Breast epithelium (tissue), 4 donors: Measurements from ENCODE around the gene PRSS8. TPM values are rescaled to one million over a fixed set of nuclear protein-coding genes. Genes with fewer than 3 reads are reported as not detected.
A peak's percentile ranks its signal among the peaks of the same experiment; 100 is the strongest.
"Not testable (repeated sequence)": the region's sequence is repeated elsewhere in the genome, so short reads cannot be mapped to it uniquely, and the experiment has no call there.

Experiments used
- DNase-seq, 2 donors: peaks; one replicate each; pipeline ENCODE4 v3.0.0-alpha.2; 2019; ENCODE audit warnings: low spot score in 2 of 2
- H3K27ac ChIP-seq, 2 donors: fragments of 200-600 bp; sonication (generic) in 1 of 2; one replicate each; pipeline ENCODE4 v1.5.1; 2016 to 2019; ENCODE audit warnings: mild to moderate bottlenecking in 1 of 2
- H3K27me3 ChIP-seq, 2 donors: fragments of 200-600 bp; sonication (generic) in 1 of 2; one replicate each; pipeline versions ENCODE4 v1.5.1 to v1.6.0; 2017 to 2019; ENCODE audit warnings: control low read depth in 1 of 2, mild to moderate bottlenecking in 1 of 2
- H3K36me3 ChIP-seq: fragments of 200-600 bp; one replicate; pipeline ENCODE4 v1.5.1; 2019
- H3K4me1 ChIP-seq, 2 donors: fragments of 200-600 bp; sonication (generic); one replicate each; pipeline ENCODE4 v1.5.1; 2016 to 2019; ENCODE audit warnings: control low read depth in 1 of 2
- H3K4me3 ChIP-seq, 3 donors: fragments of 200-600 bp; sonication (generic); 1 replicate in 2 of 3; 2 replicates in 1 of 3; pipeline ENCODE4 v1.5.1; 2016 to 2019; ENCODE audit warnings: mild to moderate bottlenecking in 3 of 3, moderate library complexity in 2 of 3
- H3K9me3 ChIP-seq, 2 donors: fragments of 200-600 bp; sonication (generic) in 1 of 2; one replicate each; pipeline ENCODE4 v1.5.1; 2016 to 2019; ENCODE audit warnings: control low read depth in 1 of 2
- POLR2A ChIP-seq: fragments of 450-650 bp; IDR thresholded peaks from one replicate; pipeline ENCODE4 v1.6.1; 2016; ENCODE audit warnings: antibody characterized with exemption, mild to moderate bottlenecking, moderate library complexity
- POLR2AphosphoS5 ChIP-seq, 3 donors: sonication (generic); formaldehyde crosslinking; IDR thresholded peaks; one replicate each; pipeline ENCODE4 v1.6.1; 2017; ENCODE audit warnings: antibody characterized with exemption in 3 of 3
- intact Hi-C: fragments of 100-400 bp; cut with DNase I; formaldehyde crosslinking; loops from one replicate; pipeline ENCODE4 v1.15.1; 2023; ENCODE audit warnings: low total_unique reads
- total RNA-seq, 3 donors: library from RNA; depleted of rRNA; stranded (reverse); fragments of >200 nt; gene quantifications; one replicate each; pipeline ENCODE4 v1.1.0, GENCODE V29; 2016
- TF ChIP-seq, protein P1 (sequence below), 3 donors: fragments of 450-650 bp; IDR thresholded peaks; one replicate each; pipeline ENCODE4 v1.5.1; 2016 to 2017; ENCODE audit warnings: antibody characterized with exemption in 3 of 3, mild to moderate bottlenecking in 3 of 3, moderate library complexity in 3 of 3

Gene PRSS8
- total RNA-seq, 3 donors from 2014 or later = 23.6 to 54.4 TPM; not detected in 1

DNA sequence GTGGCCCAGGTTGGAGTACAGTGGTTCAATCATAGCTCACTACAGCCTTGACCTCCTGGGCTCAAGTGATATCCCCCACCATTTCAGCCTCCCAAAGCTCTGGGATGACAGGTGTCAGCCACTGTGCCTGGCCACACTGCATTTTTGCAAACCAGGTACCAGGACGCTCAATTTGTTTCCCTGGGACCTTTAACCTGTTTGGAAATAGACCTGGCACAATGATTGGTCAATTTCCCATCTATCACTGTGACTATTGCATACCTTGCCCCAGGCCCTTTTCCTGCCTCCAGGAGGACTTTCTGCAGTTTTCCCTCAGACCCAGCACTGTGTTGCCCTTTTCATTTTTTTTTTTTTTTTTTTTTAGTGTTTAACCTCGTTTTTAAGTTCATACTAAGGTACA, 33.3 kb upstream of the PRSS8 start:
- H3K4me1 ChIP-seq = no peaks in the 10 kb centered on the region
- no peaks in the 10 kb centered on the region for H3K36me3 ChIP-seq
- H3K4me3 ChIP-seq = no peak overlapping the region
- no peak for DNase-seq
- TF ChIP-seq, protein P1, sequence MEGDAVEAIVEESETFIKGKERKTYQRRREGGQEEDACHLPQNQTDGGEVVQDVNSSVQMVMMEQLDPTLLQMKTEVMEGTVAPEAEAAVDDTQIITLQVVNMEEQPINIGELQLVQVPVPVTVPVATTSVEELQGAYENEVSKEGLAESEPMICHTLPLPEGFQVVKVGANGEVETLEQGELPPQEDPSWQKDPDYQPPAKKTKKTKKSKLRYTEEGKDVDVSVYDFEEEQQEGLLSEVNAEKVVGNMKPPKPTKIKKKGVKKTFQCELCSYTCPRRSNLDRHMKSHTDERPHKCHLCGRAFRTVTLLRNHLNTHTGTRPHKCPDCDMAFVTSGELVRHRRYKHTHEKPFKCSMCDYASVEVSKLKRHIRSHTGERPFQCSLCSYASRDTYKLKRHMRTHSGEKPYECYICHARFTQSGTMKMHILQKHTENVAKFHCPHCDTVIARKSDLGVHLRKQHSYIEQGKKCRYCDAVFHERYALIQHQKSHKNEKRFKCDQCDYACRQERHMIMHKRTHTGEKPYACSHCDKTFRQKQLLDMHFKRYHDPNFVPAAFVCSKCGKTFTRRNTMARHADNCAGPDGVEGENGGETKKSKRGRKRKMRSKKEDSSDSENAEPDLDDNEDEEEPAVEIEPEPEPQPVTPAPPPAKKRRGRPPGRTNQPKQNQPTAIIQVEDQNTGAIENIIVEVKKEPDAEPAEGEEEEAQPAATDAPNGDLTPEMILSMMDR (IDR thresholded peaks at IDR 0.05) = no peak
- TF ChIP-seq POLR2AphosphoS5 (IDR thresholded peaks at IDR 0.05) (no peak), POLR2A (no peak)
- intact Hi-C loops = no loop called here
- H3K27me3 ChIP-seq = no peaks in the 10 kb centered on the region
- no peaks in the 10 kb centered on the region for H3K9me3 ChIP-seq
- no peak overlapping the region for H3K27ac ChIP-seq

DNA sequence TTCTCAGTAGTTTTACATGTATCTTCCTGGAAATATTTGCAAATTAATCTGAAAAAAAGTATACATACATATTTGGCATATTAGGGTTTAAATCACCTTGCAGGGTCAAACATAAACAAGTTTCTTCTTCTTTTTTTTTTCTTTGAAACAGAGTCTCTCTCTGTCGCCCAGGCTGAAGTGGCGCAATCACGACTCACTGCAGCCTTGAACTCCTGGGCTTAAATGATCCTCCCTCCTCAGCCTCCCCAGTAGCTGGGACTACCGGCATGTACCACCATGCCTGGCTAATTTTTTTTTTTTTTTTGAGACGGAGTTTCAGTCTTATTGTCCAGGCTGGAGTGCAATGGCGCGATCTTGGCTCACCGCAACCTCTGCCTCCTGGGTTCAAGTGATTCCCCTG, 31.8 kb upstream of the PRSS8 start:
- H3K4me1 ChIP-seq = no peaks in the 10 kb centered on the region
- no peaks in the 10 kb centered on the region for H3K9me3 ChIP-seq
- TF ChIP-seq POLR2A (no peak), POLR2AphosphoS5 (IDR thresholded peaks at IDR 0.05) (no peak)
- TF ChIP-seq, protein P1 (IDR thresholded peaks at IDR 0.05) = no peak
- H3K36me3 ChIP-seq = no peaks in the 10 kb centered on the region
- H3K27ac ChIP-seq = no peak overlapping the region
- no peak overlapping the region for H3K4me3 ChIP-seq
- intact Hi-C loops = no loop called here
- DNase-seq = no peak
- H3K27me3 ChIP-seq = no peaks in the 10 kb centered on the region

DNA sequence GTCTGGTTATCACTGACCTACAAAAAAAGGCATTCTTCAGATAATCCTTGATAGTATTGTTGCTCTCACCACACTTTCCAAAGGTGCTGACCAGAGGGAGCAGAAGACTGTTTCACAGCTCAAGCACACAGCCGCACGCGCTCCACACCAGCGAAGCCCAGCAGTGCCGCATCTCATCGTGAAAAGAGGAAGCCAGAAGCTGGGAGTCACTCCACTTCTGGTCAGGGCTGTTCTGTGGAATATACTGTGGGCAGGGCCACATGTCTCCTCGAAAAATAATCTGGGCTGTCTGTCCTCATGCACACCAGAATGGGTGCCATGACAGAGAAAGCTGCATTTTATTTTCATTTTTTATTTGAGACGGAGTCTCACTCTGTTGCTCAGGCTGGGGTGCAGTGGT, 21.6 kb upstream of the PRSS8 start:
- H3K27ac ChIP-seq = no peak overlapping the region
- H3K4me3 ChIP-seq = no peak overlapping the region
- no peaks in the 10 kb centered on the region for H3K36me3 ChIP-seq
- H3K9me3 ChIP-seq = no peaks in the 10 kb centered on the region
- TF ChIP-seq, protein P1 (IDR thresholded peaks at IDR 0.05) = no peak
- no peak for TF ChIP-seq POLR2AphosphoS5 (IDR thresholded peaks at IDR 0.05)
- no peak for TF ChIP-seq POLR2A
- H3K4me1 ChIP-seq = no peaks in the 10 kb centered on the region
- intact Hi-C loops = no loop called here
- DNase-seq = no peak
- no peaks in the 10 kb centered on the region for H3K27me3 ChIP-seq

DNA sequence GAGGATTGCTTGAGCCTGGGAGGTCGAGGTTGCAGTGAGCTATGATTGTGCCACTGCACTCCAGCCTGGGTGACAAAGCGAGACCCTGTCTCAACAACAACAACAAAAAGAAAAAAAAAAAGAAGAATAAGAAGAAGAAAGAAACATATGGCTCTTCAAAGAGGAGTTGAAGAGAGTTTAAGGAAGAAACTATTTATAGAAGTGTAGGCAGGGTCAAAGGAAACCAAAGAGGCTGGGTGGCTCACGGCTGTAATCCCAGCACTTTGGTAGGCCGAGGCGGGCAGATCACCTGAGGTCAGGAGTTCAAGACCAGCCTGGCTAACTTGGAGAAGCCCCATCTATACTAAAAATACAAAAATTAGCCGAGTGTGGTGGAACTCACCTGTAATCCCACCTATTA, 15.4 kb upstream of the PRSS8 start:
- H3K4me1 ChIP-seq, H3K27me3 ChIP-seq, intact Hi-C loops, H3K9me3 ChIP-seq, H3K36me3 ChIP-seq, H3K4me3 ChIP-seq, H3K27ac ChIP-seq, DNase-seq: not testable (repeated sequence)

DNA sequence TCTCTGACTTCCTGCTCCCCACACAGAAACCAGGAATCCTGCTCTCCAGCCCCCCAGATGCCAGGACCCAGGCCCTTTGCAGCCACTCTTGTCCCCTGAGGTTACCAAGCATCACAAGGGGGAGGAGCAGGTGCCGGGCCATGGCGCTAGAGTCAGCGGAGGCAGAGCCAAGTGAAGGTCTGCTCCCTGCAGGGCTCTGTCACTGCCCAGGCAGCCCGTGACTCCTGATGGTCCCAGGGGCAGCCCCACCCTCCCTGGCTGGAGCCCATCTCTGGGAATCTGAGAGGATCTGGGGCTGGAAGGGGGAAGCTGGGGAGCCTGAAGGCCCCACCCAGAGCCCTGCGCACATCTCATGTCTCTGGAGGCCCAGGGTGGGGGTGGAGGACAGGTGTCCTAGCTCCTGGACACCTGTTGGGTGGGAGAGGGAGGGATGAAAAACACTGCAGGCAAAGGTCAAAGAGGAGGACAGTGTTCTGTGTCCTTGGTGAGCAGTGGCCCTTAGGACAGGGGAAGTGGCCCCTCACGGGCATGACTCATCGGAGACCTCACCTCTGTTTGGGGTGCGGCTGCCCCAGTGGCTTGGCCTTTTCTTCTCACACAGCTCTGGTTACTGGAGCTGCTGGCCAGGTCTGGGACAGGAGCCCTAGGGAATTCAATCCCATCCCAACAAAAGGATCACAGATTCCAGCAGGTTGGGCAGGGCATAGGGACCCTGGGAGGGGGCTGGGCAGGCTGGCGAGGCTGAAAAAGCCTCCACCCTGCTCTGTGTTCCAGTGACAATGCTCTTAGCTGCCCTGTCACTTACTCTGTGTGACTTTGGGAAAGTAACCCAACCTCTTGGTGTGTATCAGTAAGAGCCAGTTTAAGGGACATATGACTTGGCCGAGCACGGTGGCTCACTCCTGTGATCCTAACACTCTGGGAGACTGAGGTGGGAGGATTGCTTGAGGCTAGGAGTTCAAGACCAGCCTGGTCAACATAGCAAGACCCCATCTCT, 14.7 kb upstream of the PRSS8 start, which contains the start of gene PRSS36:
Gene PRSS36, minus strand, starts transcription at position 173 of the 997 bp plus-strand sequence. Its CDS starts 31 bp downstream, at position 142.
- TF ChIP-seq POLR2AphosphoS5 (IDR thresholded peaks at IDR 0.05) = no peak
- no peak for TF ChIP-seq POLR2A
- TF ChIP-seq, protein P1 (IDR thresholded peaks at IDR 0.05) = no peak
- Histone ChIP-seq H3K4me3 (peak within 1 kb of the TSS in 1 of 3 donors; percentile 15), H3K4me1 (no peaks in the 10 kb centered on the region), H3K36me3 (no peaks in the 10 kb centered on the region), H3K27ac (no peak within 1 kb of the TSS), H3K9me3 (no peaks in the 10 kb centered on the region), H3K27me3 (no peaks in the 10 kb centered on the region)
- intact Hi-C loops = no loop called here
- DNase-seq = no peak
